Measurements from ENCODE around the gene ABTB2. TPM values are rescaled to one million over a fixed set of nuclear protein-coding genes. Genes with fewer than 3 reads are reported as not detected.

The ABTB2 gene
- total and polyA plus RNA-seq, 2 donors (not counting 1 experiment from before 2014, with no cell fraction given) = 1.0 to 5.8 TPM

GRCh38 chr11:34199525-34199924 lies 158.3 kb downstream of the ABTB2 start:
- Histone ChIP-seq H3K79me2 (ENCODE audit: control insufficient read depth, insufficient read depth, low read length) (no peaks in the 10 kb centered on the region), H3K27me3 (ENCODE audit: control insufficient read depth, insufficient read depth, low read length) (no peaks in the 10 kb centered on the region), H3K27ac (ENCODE audit: insufficient read depth, low read length) (no peak overlapping the region), H4K20me1 (ENCODE audit: control insufficient read depth, extremely low read depth, insufficient read depth, low read length) (no peaks in the 10 kb centered on the region), H2AFZ (ENCODE audit: low read length) (no peak overlapping the region), H3K9me3 (ENCODE audit: control insufficient read depth, insufficient read depth, low read depth, low read length) (no peaks in the 10 kb centered on the region), H3K9ac (ENCODE audit: insufficient read depth, low read length) (no peak overlapping the region), H3K4me2 (ENCODE audit: extremely low read depth, insufficient read depth, low read length) (no peak overlapping the region), H3K36me3 (ENCODE audit: control insufficient read depth, insufficient read depth, low read length) (no peaks in the 10 kb centered on the region), H3K4me1 (ENCODE audit: control insufficient read depth, extremely low read depth, insufficient read depth, low read length) (no peaks in the 10 kb centered on the region), H3K4me3 (replicated peaks in 1 of 4; ENCODE audit: control extremely low read depth in 1 of 4, insufficient read depth in 1 of 4, low read depth in 3 of 4, low read length in 4 of 4) (no peak overlapping the region)
- TF ChIP-seq, protein P1, sequence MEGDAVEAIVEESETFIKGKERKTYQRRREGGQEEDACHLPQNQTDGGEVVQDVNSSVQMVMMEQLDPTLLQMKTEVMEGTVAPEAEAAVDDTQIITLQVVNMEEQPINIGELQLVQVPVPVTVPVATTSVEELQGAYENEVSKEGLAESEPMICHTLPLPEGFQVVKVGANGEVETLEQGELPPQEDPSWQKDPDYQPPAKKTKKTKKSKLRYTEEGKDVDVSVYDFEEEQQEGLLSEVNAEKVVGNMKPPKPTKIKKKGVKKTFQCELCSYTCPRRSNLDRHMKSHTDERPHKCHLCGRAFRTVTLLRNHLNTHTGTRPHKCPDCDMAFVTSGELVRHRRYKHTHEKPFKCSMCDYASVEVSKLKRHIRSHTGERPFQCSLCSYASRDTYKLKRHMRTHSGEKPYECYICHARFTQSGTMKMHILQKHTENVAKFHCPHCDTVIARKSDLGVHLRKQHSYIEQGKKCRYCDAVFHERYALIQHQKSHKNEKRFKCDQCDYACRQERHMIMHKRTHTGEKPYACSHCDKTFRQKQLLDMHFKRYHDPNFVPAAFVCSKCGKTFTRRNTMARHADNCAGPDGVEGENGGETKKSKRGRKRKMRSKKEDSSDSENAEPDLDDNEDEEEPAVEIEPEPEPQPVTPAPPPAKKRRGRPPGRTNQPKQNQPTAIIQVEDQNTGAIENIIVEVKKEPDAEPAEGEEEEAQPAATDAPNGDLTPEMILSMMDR (conservative IDR thresholded peaks at IDR 0.05 in 1 of 2, IDR thresholded peaks at IDR 0.05 in 1 of 2; ENCODE audit: low read depth in 1 of 2, low read length in 2 of 2) = no peak
- TF ChIP-seq EZH2 (IDR thresholded peaks at IDR 0.05; ENCODE audit: low read length, missing control alignments) = no peak
- DNase-seq (ENCODE audit: low read depth in 2 of 2) = no peak

DNA sequence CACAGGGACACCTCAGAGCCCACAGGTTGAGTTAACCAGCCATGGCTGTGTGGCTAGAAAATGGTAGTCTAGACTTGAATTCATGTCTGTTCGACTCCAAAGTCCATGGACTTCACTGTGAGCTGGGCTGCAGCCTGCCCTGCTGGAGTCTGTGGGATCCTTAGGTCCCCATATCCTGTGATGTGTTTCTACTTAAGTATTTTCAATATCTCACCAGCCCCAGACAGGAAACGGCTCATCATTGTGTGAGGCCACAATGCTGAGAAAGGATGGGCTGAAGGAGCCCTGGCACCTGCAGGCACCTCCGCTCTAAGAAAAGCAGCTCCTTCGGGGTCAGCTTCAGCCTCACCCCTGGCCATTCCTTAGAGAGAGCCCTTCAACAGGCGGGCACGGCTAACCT lies 159.3 kb downstream of the ABTB2 start:
- Histone ChIP-seq H3K4me1 (ENCODE audit: control insufficient read depth, extremely low read depth, insufficient read depth, low read length) (peaks cover 5% of the 10 kb centered on the region), H2AFZ (ENCODE audit: low read length) (no peak overlapping the region), H3K9me3 (ENCODE audit: control insufficient read depth, insufficient read depth, low read depth, low read length) (no peaks in the 10 kb centered on the region), H3K4me3 (replicated peaks in 1 of 4; ENCODE audit: control extremely low read depth in 1 of 4, insufficient read depth in 1 of 4, low read depth in 3 of 4, low read length in 4 of 4) (no peak overlapping the region), H3K9ac (ENCODE audit: insufficient read depth, low read length) (no peak overlapping the region), H4K20me1 (ENCODE audit: control insufficient read depth, extremely low read depth, insufficient read depth, low read length) (no peaks in the 10 kb centered on the region), H3K4me2 (ENCODE audit: extremely low read depth, insufficient read depth, low read length) (no peak overlapping the region), H3K27me3 (ENCODE audit: control insufficient read depth, insufficient read depth, low read length) (no peaks in the 10 kb centered on the region), H3K79me2 (ENCODE audit: control insufficient read depth, insufficient read depth, low read length) (no peaks in the 10 kb centered on the region), H3K27ac (ENCODE audit: insufficient read depth, low read length) (no peak overlapping the region), H3K36me3 (ENCODE audit: control insufficient read depth, insufficient read depth, low read length) (no peaks in the 10 kb centered on the region)
- DNase-seq (ENCODE audit: low read depth in 2 of 2) = no peak
- TF ChIP-seq EZH2 (IDR thresholded peaks at IDR 0.05; ENCODE audit: low read length, missing control alignments) = no peak
- TF ChIP-seq, protein P1 (conservative IDR thresholded peaks at IDR 0.05 in 1 of 2, IDR thresholded peaks at IDR 0.05 in 1 of 2; ENCODE audit: low read depth in 1 of 2, low read length in 2 of 2) = no peak

DNA sequence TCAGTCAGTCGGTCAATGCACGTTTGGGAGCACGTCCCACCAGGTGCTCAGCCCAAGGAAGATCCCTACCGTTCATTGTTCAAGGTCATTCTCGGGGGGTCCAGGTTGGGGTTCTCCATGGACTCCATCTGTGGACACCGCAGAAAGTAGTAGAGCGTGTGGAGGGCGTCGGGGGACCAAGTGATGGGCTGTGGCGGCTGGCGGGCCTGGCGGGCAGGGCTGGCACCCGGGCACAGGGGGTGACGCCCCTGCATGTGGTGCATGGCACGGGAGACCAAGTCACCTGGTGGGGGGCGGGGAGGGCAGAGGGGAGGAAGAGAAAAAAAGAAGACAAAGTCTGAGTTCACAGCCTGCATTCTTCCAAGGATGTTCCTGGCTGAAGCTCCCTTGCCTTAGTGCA lies 160.6 kb downstream of the ABTB2 start:
- TF ChIP-seq, protein P1 (conservative IDR thresholded peaks at IDR 0.05 in 1 of 2, IDR thresholded peaks at IDR 0.05 in 1 of 2; ENCODE audit: low read depth in 1 of 2, low read length in 2 of 2) = no peak
- no peak for TF ChIP-seq EZH2 (IDR thresholded peaks at IDR 0.05; ENCODE audit: low read length, missing control alignments)
- no peaks in the 10 kb centered on the region for H3K79me2 ChIP-seq (ENCODE audit: control insufficient read depth, insufficient read depth, low read length)
- peaks cover 11% of the 10 kb centered on the region for H3K4me1 ChIP-seq (ENCODE audit: control insufficient read depth, extremely low read depth, insufficient read depth, low read length)
- H2AFZ ChIP-seq (ENCODE audit: low read length) = no peak overlapping the region
- DNase-seq (ENCODE audit: low read depth in 2 of 2) = no peak
- H3K36me3 ChIP-seq (ENCODE audit: control insufficient read depth, insufficient read depth, low read length) = no peaks in the 10 kb centered on the region
- no peak overlapping the region for H3K4me2 ChIP-seq (ENCODE audit: extremely low read depth, insufficient read depth, low read length)
- no peak overlapping the region for H3K27ac ChIP-seq (ENCODE audit: insufficient read depth, low read length)
- no peak overlapping the region for H3K9ac ChIP-seq (ENCODE audit: insufficient read depth, low read length)
- no peaks in the 10 kb centered on the region for H4K20me1 ChIP-seq (ENCODE audit: control insufficient read depth, extremely low read depth, insufficient read depth, low read length)
- no peaks in the 10 kb centered on the region for H3K27me3 ChIP-seq (ENCODE audit: control insufficient read depth, insufficient read depth, low read length)
- H3K9me3 ChIP-seq (ENCODE audit: control insufficient read depth, insufficient read depth, low read depth, low read length) = no peaks in the 10 kb centered on the region
- no peak overlapping the region for H3K4me3 ChIP-seq (replicated peaks in 1 of 4; ENCODE audit: control extremely low read depth in 1 of 4, insufficient read depth in 1 of 4, low read depth in 3 of 4, low read length in 4 of 4)
